ENCODE data around the gene SELL. TPM values are rescaled to one million over a fixed set of nuclear protein-coding genes. Genes with fewer than 3 reads are reported as not detected.

SELL gene
- total RNA-seq, 1 experiment from 2014 or later = 6.2 TPM

DNA sequence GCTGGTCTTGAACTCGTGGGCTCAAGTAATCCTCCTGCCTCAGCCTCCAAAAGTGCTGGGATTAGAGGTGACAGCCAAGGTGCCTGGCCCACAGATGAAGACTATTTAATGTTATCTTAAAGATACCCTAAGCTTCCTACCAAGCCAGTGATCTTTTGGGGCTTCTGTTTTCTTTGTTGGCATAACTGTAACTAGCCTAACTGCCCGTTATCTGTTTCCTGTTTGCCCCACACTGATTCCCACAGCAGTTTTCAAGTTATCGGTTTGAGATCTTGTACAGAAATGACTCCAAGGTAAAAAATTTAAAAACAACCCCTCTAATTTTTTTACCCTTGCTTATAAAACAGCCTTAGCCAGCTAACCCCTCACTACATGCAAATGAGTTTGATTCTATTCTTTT lies 12.4 kb downstream of the SELL start:
- Mint-ChIP-seq H3K27ac (ENCODE audit: unreplicated experiment) (no peak overlapping the region), H3K4me1 (ENCODE audit: low read depth, unreplicated experiment) (peaks cover 31% of the 10 kb centered on the region), H3K9me3 (ENCODE audit: low read depth, unreplicated experiment) (no peaks in the 10 kb centered on the region), H3K4me3 (ENCODE audit: low read depth, unreplicated experiment) (no peak overlapping the region), H3K27me3 (ENCODE audit: unreplicated experiment) (no peaks in the 10 kb centered on the region), H3K36me3 (ENCODE audit: insufficient read depth, unreplicated experiment) (no peaks in the 10 kb centered on the region)
- TF ChIP-seq, protein P1, sequence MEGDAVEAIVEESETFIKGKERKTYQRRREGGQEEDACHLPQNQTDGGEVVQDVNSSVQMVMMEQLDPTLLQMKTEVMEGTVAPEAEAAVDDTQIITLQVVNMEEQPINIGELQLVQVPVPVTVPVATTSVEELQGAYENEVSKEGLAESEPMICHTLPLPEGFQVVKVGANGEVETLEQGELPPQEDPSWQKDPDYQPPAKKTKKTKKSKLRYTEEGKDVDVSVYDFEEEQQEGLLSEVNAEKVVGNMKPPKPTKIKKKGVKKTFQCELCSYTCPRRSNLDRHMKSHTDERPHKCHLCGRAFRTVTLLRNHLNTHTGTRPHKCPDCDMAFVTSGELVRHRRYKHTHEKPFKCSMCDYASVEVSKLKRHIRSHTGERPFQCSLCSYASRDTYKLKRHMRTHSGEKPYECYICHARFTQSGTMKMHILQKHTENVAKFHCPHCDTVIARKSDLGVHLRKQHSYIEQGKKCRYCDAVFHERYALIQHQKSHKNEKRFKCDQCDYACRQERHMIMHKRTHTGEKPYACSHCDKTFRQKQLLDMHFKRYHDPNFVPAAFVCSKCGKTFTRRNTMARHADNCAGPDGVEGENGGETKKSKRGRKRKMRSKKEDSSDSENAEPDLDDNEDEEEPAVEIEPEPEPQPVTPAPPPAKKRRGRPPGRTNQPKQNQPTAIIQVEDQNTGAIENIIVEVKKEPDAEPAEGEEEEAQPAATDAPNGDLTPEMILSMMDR (IDR thresholded peaks at IDR 0.05; ENCODE audit: unreplicated experiment) = no peak
- CTCF ChIA-PET = no interaction called here
- no TSS peak for BruUV-seq (replicated peaks)
- DNase-seq = no peak
- intact Hi-C loops (cut with micrococcal nuclease; ENCODE audit: unreplicated experiment) = loop anchor here (10.0 kb wide), 1 partner anchor 234 kb away; no protein-coding TSS in a partner anchor

DNA sequence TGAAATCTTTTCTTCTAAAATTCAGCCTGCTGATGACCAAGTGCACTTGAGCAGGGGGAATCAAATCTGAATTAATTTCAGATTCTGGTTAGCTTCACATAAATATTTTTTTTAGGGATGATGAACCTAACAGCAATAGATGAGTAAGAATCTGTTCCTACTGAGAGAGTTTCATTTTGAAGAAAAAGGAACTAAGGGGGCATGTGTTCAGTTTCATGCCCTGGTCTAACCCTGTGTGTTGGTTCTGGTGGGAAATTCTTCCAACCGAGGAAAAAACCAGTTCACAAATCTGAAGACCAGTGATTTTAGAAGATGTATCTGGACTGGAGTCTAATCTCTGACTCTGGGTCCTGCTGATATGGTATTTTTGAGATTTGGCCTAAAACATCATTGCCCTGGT lies 13.7 kb downstream of the SELL start:
- H3K27ac Mint-ChIP-seq (ENCODE audit: unreplicated experiment) = no peak overlapping the region
- BruUV-seq (replicated peaks) = no TSS peak
- CTCF ChIA-PET = no interaction called here
- H3K4me1 Mint-ChIP-seq (ENCODE audit: low read depth, unreplicated experiment) = peaks cover 34% of the 10 kb centered on the region
- no peaks in the 10 kb centered on the region for H3K27me3 Mint-ChIP-seq (ENCODE audit: unreplicated experiment)
- intact Hi-C loops (cut with micrococcal nuclease; ENCODE audit: unreplicated experiment) = loop anchor here (10.0 kb wide), 1 partner anchor 233 kb away; no protein-coding TSS in a partner anchor
- no peaks in the 10 kb centered on the region for H3K36me3 Mint-ChIP-seq (ENCODE audit: insufficient read depth, unreplicated experiment)
- TF ChIP-seq, protein P1 (IDR thresholded peaks at IDR 0.05; ENCODE audit: unreplicated experiment) = no peak
- H3K9me3 Mint-ChIP-seq (ENCODE audit: low read depth, unreplicated experiment) = no peaks in the 10 kb centered on the region
- no peak for DNase-seq
- no peak overlapping the region for H3K4me3 Mint-ChIP-seq (ENCODE audit: low read depth, unreplicated experiment)

DNA sequence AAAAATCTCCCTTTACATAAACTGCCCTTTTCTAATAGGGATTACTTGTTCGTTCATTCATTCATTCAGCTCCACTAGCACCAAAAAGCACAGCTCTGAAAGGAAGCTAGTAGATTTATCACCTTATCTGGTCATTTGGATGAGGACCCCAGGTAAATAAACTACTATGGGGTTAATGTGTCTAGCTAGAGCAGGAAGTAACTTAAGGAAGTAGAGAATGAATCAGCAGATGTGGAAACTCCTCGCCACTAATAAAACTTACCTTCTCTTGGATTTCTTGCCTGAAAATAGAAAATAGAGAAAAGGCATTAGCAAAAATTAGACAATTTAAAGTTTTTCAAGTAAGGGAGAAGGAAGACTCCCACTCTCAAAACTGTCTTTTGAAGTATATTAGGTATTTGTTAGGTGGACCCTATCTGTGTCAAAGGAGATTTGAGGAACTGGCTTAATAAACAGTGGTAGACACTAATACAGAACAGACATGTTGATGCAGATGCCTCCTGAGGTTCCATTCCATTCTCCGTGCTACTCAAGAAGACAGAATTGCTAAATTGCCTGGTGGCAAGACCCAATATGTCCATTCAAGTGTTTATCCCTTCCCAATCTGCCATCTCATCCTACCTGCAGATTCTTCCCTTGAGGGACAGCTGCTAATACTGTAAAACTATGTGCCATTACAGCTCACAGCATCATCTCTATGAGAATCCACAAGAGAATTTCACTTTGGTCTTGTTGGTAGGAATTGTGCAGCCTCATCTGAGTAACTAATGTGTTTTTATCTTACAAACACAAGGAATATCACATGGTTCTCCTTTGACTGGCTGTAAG lies 14.9 kb downstream of the SELL start:
- intact Hi-C loops (cut with micrococcal nuclease; ENCODE audit: unreplicated experiment) = loop anchor here (10.0 kb wide), 1 partner anchor 232 kb away; no protein-coding TSS in a partner anchor
- CTCF ChIA-PET = interaction anchor here (1.0 to 1.7 kb wide), 2 partner anchors 9 to 110 kb away, joined by 3 to 5 read pairs; partner anchors contain the start of gene F5
- no peak for DNase-seq
- H3K27me3 Mint-ChIP-seq (ENCODE audit: unreplicated experiment) = no peaks in the 10 kb centered on the region
- H3K9me3 Mint-ChIP-seq (ENCODE audit: low read depth, unreplicated experiment) = no peaks in the 10 kb centered on the region
- no peaks in the 10 kb centered on the region for H3K36me3 Mint-ChIP-seq (ENCODE audit: insufficient read depth, unreplicated experiment)
- no TSS peak for BruUV-seq (replicated peaks)
- TF ChIP-seq, protein P1 (IDR thresholded peaks at IDR 0.05; ENCODE audit: unreplicated experiment) = no peak
- peaks cover 34% of the 10 kb centered on the region for H3K4me1 Mint-ChIP-seq (ENCODE audit: low read depth, unreplicated experiment)
- no peak overlapping the region for H3K4me3 Mint-ChIP-seq (ENCODE audit: low read depth, unreplicated experiment)
- peak overlapping the region; percentile 83 for H3K27ac Mint-ChIP-seq (ENCODE audit: unreplicated experiment)

DNA sequence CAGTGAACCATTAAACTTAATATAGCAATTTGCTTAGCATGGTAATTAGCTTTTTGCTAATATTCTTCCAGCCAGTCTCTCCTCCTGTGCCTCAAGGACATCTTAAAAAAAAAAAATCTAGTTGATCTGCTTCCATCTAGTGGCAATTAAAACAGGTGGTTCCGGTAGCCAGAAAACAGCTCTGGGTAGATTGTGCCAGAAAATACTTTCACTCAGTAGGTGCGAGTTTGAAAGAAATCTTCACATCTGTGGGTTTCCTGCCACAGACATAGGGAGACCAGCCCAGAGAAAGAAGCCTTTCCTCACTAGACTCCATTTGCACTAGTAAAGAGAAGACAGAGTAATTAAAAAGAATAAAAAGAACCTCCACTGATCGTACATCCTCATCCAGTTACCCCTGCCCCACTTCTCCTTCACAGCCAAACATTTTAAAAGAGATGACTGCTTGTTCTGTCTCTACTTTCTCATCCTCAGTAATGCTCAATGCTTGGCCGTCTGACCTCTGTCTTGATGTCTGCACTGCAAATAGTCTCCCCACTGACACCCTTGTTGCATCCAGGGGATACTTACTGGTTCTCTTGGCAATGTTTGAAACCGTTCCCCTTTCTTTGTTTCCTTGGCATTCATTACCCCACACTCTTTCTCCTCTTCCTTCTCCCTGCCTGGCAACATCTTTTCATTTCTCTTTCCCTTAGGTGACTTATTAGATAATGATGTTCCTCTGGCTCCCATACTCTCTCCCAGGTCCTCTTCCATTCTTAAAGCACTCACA lies 16.9 kb downstream of the SELL start:
- Mint-ChIP-seq H3K27me3 (ENCODE audit: unreplicated experiment) (no peaks in the 10 kb centered on the region), H3K36me3 (ENCODE audit: insufficient read depth, unreplicated experiment) (no peaks in the 10 kb centered on the region), H3K4me1 (ENCODE audit: low read depth, unreplicated experiment) (peaks cover 34% of the 10 kb centered on the region), H3K4me3 (ENCODE audit: low read depth, unreplicated experiment) (no peak overlapping the region), H3K27ac (ENCODE audit: unreplicated experiment) (peak overlapping the region; percentile 3), H3K9me3 (ENCODE audit: low read depth, unreplicated experiment) (no peaks in the 10 kb centered on the region)
- no peak for DNase-seq
- TF ChIP-seq, protein P1 (IDR thresholded peaks at IDR 0.05; ENCODE audit: unreplicated experiment) = no peak
- no TSS peak for BruUV-seq (replicated peaks)
- intact Hi-C loops (cut with micrococcal nuclease; ENCODE audit: unreplicated experiment) = loop anchor here (1.0 to 10.0 kb wide), 3 partner anchors 13 to 230 kb away; no protein-coding TSS in a partner anchor
- CTCF ChIA-PET = interaction anchor here (0.7 to 1.1 kb wide), 3 partner anchors 92 to 222 kb away, joined by 3 to 4 read pairs (median 4); partner anchors contain the start of gene F5

All from Calu3 (cell line).